A549 (cell line): ENCODE results near the gene DDR2.

Source experiments
- CEBPB ChIP-seq, 2 experiments: fragments of >200 bp in 1 of 2; sonication (Bioruptor Twin) in 1 of 2; formaldehyde crosslinking in 1 of 2; IDR thresholded peaks; 2 replicates each; pipeline ENCODE4 v1.6.1; 2012 to 2016
- EHMT2 ChIP-seq: fragments of 200-600 bp; sonication (generic); IDR thresholded peaks from 2 replicates; pipeline ENCODE4 v1.6.1; 2016; ENCODE audit warnings: antibody characterized with exemption, low read depth, mild to moderate bottlenecking, moderate library complexity
- ESRRA ChIP-seq: fragments of 150-350 bp; IDR thresholded peaks from 2 replicates; pipeline ENCODE4 v1.6.1; 2014; ENCODE audit warnings: mild to moderate bottlenecking, low read length, borderline replicate concordance
- HDAC2 ChIP-seq: fragments of 200-600 bp; sonication (generic); IDR thresholded peaks from 2 replicates; pipeline ENCODE4 v1.6.1; 2016
- JUNB ChIP-seq: fragments of >200 bp; sonication (Bioruptor Twin); formaldehyde crosslinking; IDR thresholded peaks from 2 replicates; pipeline ENCODE4 v1.6.1; 2016
- NPAS2 ChIP-seq: fragments of 250-450 bp; sonication (Bioruptor Pico); IDR thresholded peaks from 2 replicates; pipeline ENCODE4 v1.8.0; 2022; ENCODE audit warnings: mild to moderate bottlenecking, moderate library complexity, borderline replicate concordance
- RNF2 ChIP-seq: fragments of 200-600 bp; sonication (generic); IDR thresholded peaks from 2 replicates; pipeline ENCODE4 v1.6.1; 2016; ENCODE audit warnings: low read depth, mild to moderate bottlenecking, antibody characterized with exemption, moderate library complexity, borderline replicate concordance
- TF ChIP-seq, protein P1 (sequence below): fragments of >200 bp; sonication (Bioruptor Twin); formaldehyde crosslinking; IDR thresholded peaks from 3 replicates; pipeline ENCODE4 v1.5.1; 2016

DNA sequence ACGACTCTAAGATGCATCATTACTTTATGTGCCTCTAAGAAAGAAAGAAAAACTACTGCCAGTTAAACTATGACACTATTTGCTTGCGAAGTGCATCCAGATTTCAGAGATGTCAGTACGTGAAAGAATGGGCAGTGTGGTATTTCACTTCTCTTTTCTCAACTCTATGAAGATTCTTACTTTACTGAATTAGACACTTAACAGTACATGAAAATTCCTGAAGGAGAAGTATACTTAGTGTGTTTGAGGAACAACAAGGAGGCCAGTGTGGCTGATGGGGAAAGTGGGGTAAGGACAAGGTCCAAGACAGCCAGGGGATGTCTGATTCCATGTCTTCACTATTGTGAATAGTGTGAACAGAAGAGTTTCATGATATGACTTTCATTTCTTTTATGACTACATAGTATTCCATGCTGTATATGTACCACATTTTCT is 104.4 kb downstream of the DDR2 start:
- TF ChIP-seq HDAC2 (no peak), EHMT2 (no peak), ESRRA (no peak), RNF2 (no peak), JUNB (no peak), NPAS2 (CRISPR knock-in tag) (no peak), CEBPB (IDR thresholded peaks at IDR 0.05) (no peak)
- TF ChIP-seq, protein P1, sequence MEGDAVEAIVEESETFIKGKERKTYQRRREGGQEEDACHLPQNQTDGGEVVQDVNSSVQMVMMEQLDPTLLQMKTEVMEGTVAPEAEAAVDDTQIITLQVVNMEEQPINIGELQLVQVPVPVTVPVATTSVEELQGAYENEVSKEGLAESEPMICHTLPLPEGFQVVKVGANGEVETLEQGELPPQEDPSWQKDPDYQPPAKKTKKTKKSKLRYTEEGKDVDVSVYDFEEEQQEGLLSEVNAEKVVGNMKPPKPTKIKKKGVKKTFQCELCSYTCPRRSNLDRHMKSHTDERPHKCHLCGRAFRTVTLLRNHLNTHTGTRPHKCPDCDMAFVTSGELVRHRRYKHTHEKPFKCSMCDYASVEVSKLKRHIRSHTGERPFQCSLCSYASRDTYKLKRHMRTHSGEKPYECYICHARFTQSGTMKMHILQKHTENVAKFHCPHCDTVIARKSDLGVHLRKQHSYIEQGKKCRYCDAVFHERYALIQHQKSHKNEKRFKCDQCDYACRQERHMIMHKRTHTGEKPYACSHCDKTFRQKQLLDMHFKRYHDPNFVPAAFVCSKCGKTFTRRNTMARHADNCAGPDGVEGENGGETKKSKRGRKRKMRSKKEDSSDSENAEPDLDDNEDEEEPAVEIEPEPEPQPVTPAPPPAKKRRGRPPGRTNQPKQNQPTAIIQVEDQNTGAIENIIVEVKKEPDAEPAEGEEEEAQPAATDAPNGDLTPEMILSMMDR = no peak
